ENCODE data around the gene TBRG4.

The TBRG4 gene

GRCh38 chr7:45103958-45104843 is 7.3 kb downstream of the TBRG4 start:
- no peak overlapping the region for H3K27ac ChIP-seq
- no peak for TF ChIP-seq CTCF (conservative IDR thresholded peaks at IDR 0.05)
- no peak for TF ChIP-seq ZFX (IDR thresholded peaks at IDR 0.05)

GRCh38 chr7:45102785-45103712 is 8.4 kb downstream of the TBRG4 start:
- TF ChIP-seq CTCF (conservative IDR thresholded peaks at IDR 0.05) (no peak), ZFX (IDR thresholded peaks at IDR 0.05) (no peak)
- no peak overlapping the region for H3K27ac ChIP-seq

- TF ChIP-seq ZFX (IDR thresholded peaks at IDR 0.05) = no peak
- no peak for TF ChIP-seq CTCF (conservative IDR thresholded peaks at IDR 0.05)
- H3K27ac ChIP-seq = no peak overlapping the region
Measured at GRCh38 chr7:45101748-45102147, 9.7 kb downstream of the TBRG4 start.

DNA sequence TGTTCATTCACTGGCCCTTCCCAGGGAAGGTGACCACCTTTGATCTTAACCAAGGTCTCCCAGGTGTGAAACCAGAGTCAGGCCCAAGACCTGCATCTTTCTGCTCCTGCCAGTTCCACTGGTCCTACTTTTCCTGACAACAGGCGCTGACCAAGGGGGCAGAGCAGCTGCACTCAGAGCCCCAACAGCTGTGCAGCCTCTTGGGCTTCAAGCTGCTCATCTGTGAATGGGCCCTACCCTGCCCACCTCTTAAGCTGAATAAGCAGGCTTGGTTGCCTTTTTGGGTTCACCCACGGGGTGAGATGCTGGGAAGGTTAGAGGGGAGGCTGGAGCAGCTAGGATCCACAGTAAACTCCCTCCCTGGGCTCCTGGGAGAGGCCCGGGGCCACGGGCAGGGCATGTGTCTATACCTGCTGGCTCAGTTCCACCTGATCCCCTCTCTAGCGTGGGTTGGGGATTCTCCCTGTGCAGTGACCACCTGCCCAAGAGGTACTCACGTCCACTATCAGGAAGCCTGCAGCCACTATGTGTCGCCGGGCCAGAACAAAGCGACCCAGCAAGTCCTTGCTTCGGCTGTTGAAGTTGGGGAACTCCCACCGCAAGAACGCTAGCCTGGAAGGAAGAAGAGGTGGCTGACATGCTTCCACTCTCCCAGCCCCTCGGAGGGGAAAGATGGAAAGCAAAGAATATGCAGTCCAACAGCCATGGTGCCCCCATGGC is 10.6 kb downstream of the TBRG4 start:
- TF ChIP-seq ZFX (IDR thresholded peaks at IDR 0.05) = no peak
- no peak for TF ChIP-seq CTCF (conservative IDR thresholded peaks at IDR 0.05)
- no peak overlapping the region for H3K27ac ChIP-seq

GRCh38 chr7:45099891-45100760 is 11.4 kb downstream of the TBRG4 start:
- H3K27ac ChIP-seq = no peak overlapping the region
- TF ChIP-seq CTCF (conservative IDR thresholded peaks at IDR 0.05) (no peak), ZFX (IDR thresholded peaks at IDR 0.05) (no peak)

DNA sequence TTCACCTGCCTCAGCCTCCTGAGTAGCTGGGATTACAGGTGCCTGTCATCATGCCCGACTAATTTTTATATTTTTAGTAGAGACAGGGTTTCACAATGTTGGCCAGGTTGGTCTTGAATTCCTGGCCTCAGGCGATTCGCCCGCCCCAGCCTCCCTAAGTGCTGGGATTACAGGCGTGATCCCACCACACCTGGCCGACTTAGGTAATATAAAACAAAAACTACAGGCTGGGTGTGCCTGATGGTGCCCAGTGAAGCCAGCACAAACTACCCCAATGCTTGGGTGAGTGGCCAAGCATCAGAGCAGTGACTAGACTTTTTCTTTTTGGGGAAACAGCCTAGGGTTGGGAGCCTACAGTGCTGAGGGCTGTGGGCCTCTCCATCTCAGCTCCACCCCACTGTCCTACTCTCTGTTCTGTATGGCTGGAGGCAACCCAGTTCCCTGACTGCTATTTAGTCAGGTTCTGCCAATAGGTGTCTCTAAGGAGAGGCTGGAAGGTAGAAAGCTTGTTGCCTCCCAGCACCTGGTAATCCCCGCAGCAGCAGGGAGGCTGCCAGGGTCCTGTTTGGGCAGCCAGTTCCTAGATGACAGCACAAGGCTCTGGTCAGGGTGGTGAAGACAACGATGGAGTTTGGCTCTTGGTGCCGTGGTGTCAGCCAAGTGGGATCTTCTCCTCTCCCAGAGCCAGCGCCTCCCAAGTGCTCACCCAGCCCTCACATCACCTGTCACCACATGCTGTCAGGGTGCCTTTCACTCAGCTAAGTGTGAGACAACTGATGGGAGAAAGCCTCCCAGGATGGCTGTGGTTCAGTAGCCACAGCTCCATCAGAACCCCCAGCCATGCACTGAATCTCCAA is 12.3 kb downstream of the TBRG4 start:
- TF ChIP-seq ZFX (IDR thresholded peaks at IDR 0.05) (no peak), CTCF (conservative IDR thresholded peaks at IDR 0.05) (no peak)
- no peak overlapping the region for H3K27ac ChIP-seq
